ENCODE results near the gene LYRM1. TPM values are rescaled to one million over a fixed set of nuclear protein-coding genes. Genes with fewer than 3 reads are reported as not detected.
"Not testable (repeated sequence)": the region's sequence is repeated elsewhere in the genome, so short reads cannot be mapped to it uniquely, and the experiment has no call there.

The LYRM1 gene
- total RNA-seq, 1 donor from 2014 or later = 37.7 TPM

GRCh38 chr16:20920091-20920490, 19.5 kb downstream of the LYRM1 start:
- intact Hi-C loops (cut with DNase I) = no loop called here
- no peak for DNase-seq (ENCODE audit: low spot score)

GRCh38 chr16:20920799-20921198, 20.2 kb downstream of the LYRM1 start:
- intact Hi-C loops (cut with DNase I) = no loop called here
- DNase-seq (ENCODE audit: low spot score) = no peak

GRCh38 chr16:20923876-20924275, 23.3 kb downstream of the LYRM1 start:
- intact Hi-C loops (cut with DNase I) = loop anchor here (2.0 kb wide), 1 partner anchor 35 kb away; no protein-coding TSS in a partner anchor

GRCh38 chr16:20925751-20926150, 25.2 kb downstream of the LYRM1 start:
- DNase-seq (ENCODE audit: low spot score) = no peak
- intact Hi-C loops (cut with DNase I) = loop anchor here (2.0 kb wide), 1 partner anchor 33 kb away; no protein-coding TSS in a partner anchor

More at GRCh38 chr16:20923876-20924275, 23.3 kb downstream of the LYRM1 start:
- no peak for DNase-seq (ENCODE audit: low spot score)

GRCh38 chr16:20928774-20929411, 28.3 kb downstream of the LYRM1 start:
- intact Hi-C loops (cut with DNase I) = no loop called here
- DNase-seq (ENCODE audit: low spot score) = no peak

GRCh38 chr16:20929676-20930364, 29.2 kb downstream of the LYRM1 start:
- intact Hi-C loops (cut with DNase I); DNase-seq (ENCODE audit: low spot score): not testable (repeated sequence)

- intact Hi-C loops (cut with DNase I) = no loop called here
- no peak for DNase-seq (ENCODE audit: low spot score)
Observed at GRCh38 chr16:20930365-20930690, 29.8 kb downstream of the LYRM1 start.

- no peak for DNase-seq (ENCODE audit: low spot score)
- intact Hi-C loops (cut with DNase I) = no loop called here
Observed at GRCh38 chr16:20931066-20931600, 30.6 kb downstream of the LYRM1 start.

- no peak for DNase-seq (ENCODE audit: low spot score)
- intact Hi-C loops (cut with DNase I) = no loop called here
Observed at GRCh38 chr16:20933589-20933988, 33.0 kb downstream of the LYRM1 start.

- intact Hi-C loops (cut with DNase I) = no loop called here
- DNase-seq (ENCODE audit: low spot score) = no peak
Observed at GRCh38 chr16:20937736-20938135, 37.2 kb downstream of the LYRM1 start.

GRCh38 chr16:20938426-20938825, 37.9 kb downstream of the LYRM1 start:
- intact Hi-C loops (cut with DNase I) = no loop called here
- no peak for DNase-seq (ENCODE audit: low spot score)

GRCh38 chr16:20939611-20940010, 39.0 kb downstream of the LYRM1 start:
- DNase-seq (ENCODE audit: low spot score) = no peak
- intact Hi-C loops (cut with DNase I) = no loop called here

- intact Hi-C loops (cut with DNase I) = no loop called here
- DNase-seq (ENCODE audit: low spot score) = no peak
Observed at GRCh38 chr16:20940871-20941635, 40.5 kb downstream of the LYRM1 start.

- intact Hi-C loops (cut with DNase I) = no loop called here
- no peak for DNase-seq (ENCODE audit: low spot score)
Observed at GRCh38 chr16:20941636-20941926, 41.0 kb downstream of the LYRM1 start.

GRCh38 chr16:20942256-20942655, 41.7 kb downstream of the LYRM1 start:
- intact Hi-C loops (cut with DNase I) = no loop called here
- no peak for DNase-seq (ENCODE audit: low spot score)

GRCh38 chr16:20944861-20945574, 44.4 kb downstream of the LYRM1 start:
- intact Hi-C loops (cut with DNase I) = no loop called here
- DNase-seq (ENCODE audit: low spot score) = no peak

- intact Hi-C loops (cut with DNase I); DNase-seq (ENCODE audit: low spot score): not testable (repeated sequence)
Observed at GRCh38 chr16:20945575-20945875, 45.0 kb downstream of the LYRM1 start.

GRCh38 chr16:20946015-20946629, 45.6 kb downstream of the LYRM1 start:
- DNase-seq (ENCODE audit: low spot score) = no peak
- intact Hi-C loops (cut with DNase I) = no loop called here

GRCh38 chr16:20948444-20948843, 47.9 kb downstream of the LYRM1 start:
- no peak for DNase-seq (ENCODE audit: low spot score)
- intact Hi-C loops (cut with DNase I) = no loop called here

GRCh38 chr16:20949660-20950059, 49.1 kb downstream of the LYRM1 start:
- intact Hi-C loops (cut with DNase I) = no loop called here
- DNase-seq (ENCODE audit: low spot score) = no peak

Measured in cardiac septum (tissue), 1 donor.